GM19455 (cell line): ENCODE measurements around the gene RNASE8.

Experiments
- ATAC-seq: cut with Tn5 transposase; IDR thresholded peaks from one replicate; pipeline ENCODE4 v1.9.1; 2021; ENCODE audit not compliant: unreplicated experiment

The RNASE8 gene

DNA sequence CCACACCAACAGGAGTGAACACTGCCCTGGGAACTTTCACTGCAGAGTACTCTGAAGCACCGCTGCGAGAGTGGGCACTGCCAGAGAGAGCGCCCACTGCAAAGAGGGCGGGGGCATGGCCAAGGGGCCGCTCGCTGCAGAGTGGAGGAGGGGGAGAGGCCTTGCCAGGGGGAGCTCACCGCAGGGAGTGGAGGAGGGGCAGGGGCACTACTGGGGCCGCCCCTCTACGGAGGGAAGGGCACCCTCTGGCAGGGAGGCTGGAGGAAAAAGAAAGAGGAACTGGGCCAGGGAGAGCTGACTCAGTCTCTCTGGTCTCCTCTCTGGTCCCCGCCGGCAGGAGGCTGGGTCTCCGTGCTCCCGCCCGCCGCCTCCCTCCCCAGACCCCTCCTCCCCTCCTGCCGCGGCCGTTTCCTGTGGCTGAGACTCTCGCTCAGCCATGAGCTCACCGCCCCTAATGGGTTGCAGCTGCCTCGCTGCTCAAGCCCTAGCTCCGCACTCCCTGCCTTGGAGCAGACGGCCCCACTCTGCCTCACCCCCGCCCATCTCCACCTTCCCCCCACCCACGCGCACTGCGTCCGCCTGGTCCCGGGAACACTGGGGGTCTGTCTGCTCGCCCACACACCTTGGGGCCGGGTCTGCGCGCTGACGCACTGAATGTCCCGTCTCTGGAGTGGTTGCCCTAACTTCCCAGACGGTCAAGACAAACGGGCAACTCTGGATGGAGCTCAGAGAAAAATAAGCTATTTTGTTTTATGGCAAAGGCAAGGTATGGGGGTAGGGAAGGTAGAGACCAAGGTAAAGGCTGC, 13.8 kb downstream of the RNASE8 start:
- ATAC-seq, result peak; percentile 58

DNA sequence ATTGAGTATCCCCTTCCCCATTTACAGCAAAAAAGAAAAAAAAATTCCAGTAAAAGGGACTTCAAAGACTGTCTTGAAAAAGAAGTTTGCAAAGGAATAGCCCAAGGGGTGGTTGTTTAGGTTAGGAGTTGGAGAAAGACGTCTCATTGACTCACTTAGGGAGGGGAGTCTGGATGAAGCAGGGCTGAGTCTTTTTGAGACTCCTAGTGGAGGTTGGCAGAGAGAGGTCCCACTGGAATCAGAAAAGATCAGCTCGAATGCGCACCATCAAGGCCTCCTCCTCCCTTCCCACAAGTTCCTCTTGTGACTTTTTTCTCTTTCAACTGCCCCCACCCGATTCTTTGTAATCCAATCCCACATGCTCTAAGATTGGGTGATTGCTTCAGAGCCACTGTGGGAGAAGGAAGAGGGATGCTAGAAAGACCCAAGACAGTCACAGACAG, 14.4 kb downstream of the RNASE8 start:
- no peak for ATAC-seq

DNA sequence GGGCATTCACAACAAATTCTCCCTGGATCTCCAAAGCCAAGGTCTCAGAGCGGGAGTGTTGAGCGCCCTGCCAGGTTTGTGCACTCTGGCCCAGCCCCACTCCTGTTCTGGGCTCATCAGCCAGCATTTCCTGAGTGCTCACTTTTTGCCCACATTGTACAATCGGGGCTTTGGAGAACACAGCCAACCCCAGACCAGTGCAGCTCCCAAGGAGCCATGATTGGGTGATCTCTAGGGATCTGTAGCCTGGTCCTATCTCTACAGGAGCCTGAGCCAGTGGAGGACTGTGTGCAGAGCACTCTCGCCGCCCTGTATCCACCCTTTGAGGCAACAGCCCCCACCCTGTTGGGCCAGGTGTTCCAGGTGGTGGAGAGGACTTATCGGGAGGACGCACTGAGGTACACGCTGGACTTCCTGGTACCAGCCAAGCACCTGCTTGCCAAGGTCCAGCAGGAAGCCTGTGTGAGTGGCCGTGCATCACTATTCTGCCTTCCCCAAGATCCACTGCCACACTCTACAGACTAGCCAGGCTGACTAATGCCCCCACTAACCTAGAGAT, 15.2 kb downstream of the RNASE8 start:
- no peak for ATAC-seq

DNA sequence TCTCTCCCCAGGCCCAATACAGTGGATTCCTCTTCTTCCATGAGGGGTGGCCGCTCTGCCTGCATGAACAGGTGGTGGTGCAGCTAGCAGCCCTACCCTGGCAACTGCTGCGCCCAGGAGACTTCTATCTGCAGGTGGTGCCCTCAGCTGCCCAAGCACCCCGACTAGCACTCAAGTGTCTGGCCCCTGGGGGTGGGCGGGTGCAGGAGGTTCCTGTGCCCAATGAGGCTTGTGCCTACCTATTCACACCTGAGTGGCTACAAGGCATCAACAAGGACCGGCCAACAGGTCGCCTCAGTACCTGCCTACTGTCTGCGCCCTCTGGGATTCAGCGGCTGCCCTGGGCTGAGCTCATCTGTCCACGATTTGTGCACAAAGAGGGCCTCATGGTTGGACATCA, 16.3 kb downstream of the RNASE8 start:
- no peak for ATAC-seq

DNA sequence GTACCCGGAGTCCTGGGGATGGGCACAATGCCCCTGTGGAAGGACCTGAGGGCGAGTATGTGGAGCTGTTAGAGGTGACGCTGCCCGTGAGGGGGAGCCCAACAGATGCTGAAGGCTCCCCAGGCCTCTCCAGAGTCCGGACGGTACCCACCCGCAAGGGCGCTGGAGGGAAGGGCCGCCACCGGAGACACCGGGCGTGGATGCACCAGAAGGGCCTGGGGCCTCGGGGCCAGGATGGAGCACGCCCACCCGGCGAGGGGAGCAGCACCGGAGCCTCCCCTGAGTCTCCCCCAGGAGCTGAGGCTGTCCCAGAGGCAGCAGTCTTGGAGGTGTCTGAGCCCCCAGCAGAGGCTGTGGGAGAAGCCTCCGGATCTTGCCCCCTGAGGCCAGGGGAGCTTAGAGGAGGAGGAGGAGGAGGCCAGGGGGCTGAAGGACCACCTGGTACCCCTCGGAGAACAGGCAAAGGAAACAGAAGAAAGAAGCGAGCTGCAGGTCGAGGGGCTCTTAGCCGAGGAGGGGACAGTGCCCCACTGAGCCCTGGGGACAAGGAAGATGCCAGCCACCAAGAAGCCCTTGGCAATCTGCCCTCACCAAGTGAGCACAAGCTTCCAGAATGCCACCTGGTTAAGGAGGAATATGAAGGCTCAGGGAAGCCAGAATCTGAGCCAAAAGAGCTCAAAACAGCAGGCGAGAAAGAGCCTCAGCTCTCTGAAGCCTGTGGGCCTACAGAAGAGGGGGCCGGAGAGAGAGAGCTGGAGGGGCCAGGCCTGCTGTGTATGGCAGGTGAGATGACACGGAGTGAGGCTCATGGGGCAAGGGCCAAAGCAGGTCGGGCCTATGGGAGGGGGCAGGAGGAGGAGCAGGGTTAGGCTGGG, 17.0 kb downstream of the RNASE8 start:
- ATAC-seq, result no peak

DNA sequence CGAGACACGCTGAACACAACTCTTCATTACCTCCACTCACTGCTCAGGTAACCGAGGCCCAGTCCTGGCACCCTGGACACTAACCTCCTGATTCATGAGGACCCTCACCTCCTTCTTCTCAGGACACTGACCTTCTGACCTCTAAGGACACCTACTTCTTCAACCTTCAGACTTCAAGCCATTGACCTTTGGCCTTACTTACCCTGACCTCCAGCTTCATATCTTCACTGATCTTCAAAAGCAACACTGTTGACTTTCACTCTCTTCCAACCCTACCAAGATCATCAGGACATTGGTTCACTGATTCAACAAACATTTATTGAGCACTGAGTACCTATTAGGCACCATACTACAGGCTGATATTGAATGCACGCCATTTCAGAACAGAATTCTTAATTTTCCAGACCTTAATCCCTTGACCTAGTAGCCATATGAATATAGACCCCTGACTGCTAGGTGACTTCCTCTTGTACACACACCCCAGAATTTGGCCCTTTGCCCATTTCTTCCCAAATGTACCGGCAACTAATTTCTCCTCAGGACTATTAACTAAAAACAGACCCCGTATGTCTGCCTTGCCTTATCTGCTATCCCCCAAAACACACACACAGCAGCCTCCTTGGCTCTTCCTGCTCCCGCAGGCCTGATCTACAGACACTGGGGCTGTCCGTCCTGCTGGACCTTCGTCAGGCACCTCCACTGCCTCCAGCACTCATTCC, 18.3 kb downstream of the RNASE8 start:
- ATAC-seq, result no peak

DNA sequence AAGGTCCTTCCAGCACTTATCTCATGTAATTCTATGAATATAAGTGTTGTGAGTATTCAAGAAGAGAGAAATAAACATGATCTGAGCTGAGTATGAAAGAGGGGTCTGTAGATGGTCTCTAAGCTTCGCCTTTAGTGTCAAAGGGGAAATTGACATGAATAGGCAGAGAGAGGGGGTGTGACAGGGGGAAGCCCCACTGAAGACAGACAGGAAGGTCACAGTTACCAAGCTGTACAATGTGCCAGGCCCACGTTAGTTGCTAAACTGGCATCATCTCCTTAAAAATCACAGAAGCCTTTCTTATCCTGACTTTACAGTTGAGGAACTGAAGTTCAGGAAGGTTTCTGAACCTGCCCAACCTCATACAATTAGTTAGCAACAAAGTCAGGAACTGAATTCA, 20.1 kb downstream of the RNASE8 start:
- no peak for ATAC-seq

DNA sequence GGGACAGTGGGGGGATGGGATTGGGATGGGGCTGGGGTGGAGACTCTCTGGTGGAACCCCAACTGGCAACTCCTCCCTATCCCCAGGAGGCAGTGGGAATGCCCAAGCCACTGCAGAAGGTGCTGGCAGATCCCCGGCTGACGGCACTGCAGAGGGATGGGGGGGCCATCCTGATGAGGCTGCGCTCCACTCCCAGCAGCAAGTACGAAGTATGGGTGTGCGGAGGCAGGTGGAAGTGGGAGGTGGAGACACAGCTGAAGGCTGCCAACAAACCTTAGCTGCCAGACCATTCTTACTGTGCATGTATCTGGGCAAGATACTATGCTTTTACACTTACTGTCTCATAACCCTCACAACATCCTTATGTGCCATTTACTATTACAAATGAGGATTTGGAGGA, 20.7 kb downstream of the RNASE8 start:
- no peak for ATAC-seq

- ATAC-seq, result no peak
These were observed 21.1 kb downstream of the RNASE8 start for GRCh38 chr14:21078726-21079125.

- no peak for ATAC-seq
These were observed 24.0 kb downstream of the RNASE8 start for GRCh38 chr14:21081521-21082142.

- ATAC-seq, result no peak
These were observed 26.1 kb downstream of the RNASE8 start for GRCh38 chr14:21083565-21084325.

GRCh38 chr14:21084396-21084795, 26.8 kb downstream of the RNASE8 start:
- ATAC-seq, result no peak

DNA sequence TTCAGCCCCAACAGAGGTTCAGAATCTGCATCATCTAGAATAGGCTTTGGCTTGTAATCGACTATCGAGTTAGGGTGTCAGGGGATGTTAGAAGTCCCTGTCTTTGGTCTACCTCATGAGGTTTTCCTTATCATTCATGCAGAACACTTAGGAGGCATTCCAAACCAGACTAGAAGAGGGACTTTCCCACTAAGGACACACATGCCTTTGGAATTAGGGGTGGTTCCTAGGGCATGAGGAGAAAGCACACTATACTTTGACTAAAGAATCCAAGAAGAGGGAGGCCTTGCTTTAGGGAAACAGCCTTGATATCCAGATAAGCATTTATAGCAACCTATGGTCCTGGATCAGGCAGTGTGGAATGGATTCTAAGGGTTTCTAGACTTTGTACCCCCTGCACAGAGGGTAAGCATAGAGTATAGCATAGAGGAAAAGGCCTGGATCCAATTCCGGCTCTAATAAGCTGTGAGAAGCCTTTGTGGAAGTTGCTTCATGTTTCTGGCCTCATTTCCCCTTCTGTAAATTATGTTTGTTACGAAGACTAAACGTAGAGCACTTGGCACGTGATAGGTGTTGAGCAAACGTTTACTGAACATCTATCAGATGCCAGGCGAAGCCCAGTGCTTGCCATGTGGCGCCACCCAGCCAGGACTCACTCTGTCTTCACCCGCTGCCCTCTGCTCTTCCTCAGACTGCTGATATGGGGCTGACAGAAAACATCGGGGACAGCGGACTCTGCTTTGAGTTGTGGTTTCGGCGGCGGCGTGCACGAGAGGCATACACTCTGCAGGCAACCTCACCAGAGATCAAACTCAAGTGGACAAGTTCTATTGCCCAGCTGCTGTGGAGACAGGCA, 27.6 kb downstream of the RNASE8 start:
- no peak for ATAC-seq

GRCh38 chr14:21086908-21087293, 29.3 kb downstream of the RNASE8 start:
- no peak for ATAC-seq

DNA sequence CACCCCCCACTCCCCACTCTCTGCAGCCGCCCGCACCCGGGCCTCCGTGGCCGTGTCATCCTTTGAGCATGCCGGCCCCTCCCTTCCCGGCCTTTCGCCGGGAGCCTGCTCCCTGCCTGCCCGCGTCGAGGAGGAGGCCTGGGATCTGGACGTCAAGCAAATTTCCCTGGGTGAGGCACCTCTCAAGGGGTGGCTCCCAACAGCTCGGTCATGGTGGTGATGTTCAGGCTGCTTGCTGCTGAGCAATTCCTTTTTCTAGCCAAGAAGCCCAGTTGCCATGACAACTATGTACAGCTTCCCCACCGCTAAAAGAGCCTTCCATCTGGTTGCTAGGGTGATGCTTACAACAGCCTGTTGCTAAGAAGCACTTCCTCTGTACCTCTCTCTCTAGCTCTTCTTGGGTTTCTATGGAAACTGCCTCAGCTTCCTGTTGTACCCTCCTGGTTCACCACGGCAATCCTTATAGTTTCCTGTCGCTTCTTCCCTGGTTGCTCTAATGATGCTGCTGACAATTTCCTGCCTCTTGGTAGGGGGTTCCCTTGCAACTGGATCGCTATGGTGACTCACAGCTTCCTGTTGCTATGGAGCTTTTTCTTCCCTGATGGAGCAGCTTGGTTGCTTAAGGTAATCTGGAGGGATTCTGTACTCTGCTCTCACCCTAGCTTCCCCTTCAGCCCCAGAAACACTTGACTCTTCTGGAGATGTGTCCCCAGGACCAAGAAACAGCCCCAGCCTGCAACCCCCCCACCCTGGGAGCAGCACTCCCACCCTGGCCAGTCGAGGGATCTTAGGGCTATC, 29.9 kb downstream of the RNASE8 start:
- ATAC-seq, result no peak

- ATAC-seq, result no peak
These were observed 31.1 kb downstream of the RNASE8 start for GRCh38 chr14:21088687-21089086.

DNA sequence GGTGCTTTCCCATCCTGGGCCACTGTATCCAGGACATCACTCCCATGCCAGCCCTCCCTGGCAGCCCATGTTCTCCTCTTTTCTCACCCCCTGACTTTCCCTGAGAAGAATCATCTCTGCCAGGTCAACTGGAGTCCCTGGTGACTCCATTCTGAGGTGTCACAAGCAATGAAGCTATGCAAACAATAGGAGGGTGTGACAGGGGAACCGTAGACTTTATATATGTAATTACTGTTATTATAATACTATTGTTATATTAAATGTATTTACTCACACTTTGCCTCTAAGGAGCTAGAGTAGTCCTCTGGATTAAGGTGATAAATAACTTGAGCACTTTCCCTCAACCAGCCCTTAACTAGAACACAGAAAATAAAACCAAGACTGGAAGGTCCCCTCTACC, 31.6 kb downstream of the RNASE8 start:
- no peak for ATAC-seq

GRCh38 chr14:21089877-21090193, 32.2 kb downstream of the RNASE8 start:
- no peak for ATAC-seq
